A172 (cell line): ENCODE data around the gene NFU1. TPM values are rescaled to one million over a fixed set of nuclear protein-coding genes. Genes with fewer than 3 reads are reported as not detected.
"Not testable (repeated sequence)": the region's sequence is repeated elsewhere in the genome, so short reads cannot be mapped to it uniquely, and the experiment has no call there.

ENCODE experiments used
- DNase-seq: peaks from one replicate; pipeline ENCODE4 v3.0.0-alpha.2; 2015; ENCODE audit warnings: low spot score
- total RNA-seq: library from RNA; depleted of rRNA; stranded (reverse); fragments of >200 nt; shearing (Covaris generic); gene quantifications from 2 replicates; pipeline ENCODE4 v1.2.3, GENCODE V29; 2014

NFU1 gene
- total RNA-seq, 1 experiment from 2014 or later = 185 TPM

DNA sequence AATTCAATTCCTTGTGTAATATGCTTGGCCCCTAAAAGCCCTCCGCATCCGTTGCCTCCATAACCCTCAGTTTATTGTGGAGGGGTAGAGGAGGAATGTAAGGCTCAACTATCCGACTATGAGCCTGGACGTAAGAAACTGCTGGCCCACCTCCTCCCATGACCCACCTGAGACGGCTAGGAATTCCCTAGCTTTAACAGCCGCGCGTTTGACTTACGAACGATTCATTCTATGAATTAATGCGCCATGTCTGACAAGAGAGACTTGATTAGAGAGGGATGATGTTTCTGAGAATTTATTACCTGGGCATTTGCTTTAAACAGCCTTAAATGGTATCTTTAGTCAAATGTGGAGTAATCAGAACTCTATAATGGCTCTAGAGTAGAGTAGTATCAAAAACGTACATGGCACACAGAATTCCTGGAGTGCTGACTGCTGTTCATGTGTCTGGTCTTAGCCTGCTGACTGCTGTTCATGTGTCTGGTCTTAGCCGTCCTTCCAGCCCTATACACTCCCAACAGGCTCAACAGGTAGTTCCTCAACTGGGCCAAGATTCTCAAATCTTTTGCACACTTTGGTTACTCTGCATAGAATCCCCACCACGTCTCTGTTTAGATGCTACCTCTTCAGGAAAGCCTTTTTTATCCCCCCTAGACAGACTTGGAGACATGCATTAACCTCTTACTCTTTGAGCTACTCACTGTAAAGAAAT, 49.3 kb downstream of the NFU1 start:
- DNase-seq = no peak

DNA sequence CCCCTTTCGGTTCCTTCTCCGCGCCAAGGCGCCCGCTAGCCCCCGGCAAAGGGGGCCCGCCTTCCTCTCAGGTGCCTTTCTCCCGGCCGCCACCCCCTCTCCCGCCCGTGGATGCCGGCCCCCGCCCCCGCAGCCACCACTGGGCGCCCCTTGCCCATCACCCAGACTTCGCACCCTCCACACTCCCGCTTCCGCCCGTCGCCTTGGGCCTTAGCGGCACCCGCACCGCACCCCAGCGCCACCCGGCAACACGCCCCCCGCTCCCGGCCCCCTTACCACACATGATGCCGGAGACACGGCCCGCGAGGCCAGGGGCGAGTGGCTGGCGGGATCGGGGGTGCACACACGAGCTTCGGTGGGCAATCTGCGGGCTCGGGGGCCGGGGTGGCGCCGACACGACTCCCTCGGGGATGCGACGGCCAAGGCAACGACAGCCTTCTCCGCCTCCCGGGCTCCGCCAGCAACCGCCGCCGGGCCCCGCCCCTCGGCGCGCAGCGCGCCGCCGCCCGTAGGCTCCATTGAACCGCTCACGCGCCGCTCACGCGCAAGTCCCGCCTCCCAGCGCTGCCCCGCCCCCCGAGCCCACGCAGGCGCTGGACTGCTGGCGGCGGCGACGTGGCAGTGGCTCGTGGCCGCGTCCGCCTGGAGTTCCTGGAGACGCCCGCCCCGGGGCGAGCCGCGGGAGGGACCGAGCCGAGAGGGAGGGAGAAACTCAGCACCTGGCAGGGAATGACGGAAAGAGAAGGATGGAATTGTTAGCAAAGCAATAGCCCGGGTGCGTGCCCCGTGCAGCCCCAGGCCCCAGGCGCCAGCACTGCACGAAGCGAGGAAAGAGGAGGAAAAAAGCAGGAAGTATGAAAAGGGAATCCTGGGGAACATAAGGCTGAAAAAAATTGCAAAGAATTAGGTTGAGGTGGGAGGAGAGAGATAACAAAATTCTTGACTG, 50.2 kb downstream of the NFU1 start, which contains the start of gene GFPT1:
TSS of gene GFPT1 (minus strand) at position 439 of the 946 bp plus-strand sequence. CDS start at position 283, 156 bp downstream.
- DNase-seq = peak; percentile 83

DNA sequence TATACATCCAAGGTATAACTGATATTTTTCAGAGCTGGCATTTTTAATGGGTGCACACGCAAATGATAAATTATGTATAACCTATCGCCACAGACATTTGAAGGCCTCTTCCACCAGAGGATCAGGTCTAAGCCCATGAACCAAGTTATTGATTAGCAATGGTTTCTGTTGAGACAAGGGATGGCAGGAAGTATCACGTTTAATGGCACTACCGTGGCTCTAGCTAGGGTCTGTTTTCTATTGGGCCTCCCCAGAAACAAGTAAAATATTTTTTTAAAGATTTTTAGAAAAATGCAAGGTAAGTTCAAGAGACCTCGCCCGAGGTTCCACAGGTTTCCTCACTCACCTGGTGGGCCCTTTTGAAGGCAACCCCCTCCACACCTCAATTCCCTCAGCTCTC, 50.9 kb downstream of the NFU1 start:
- DNase-seq = no peak

- DNase-seq = no peak
These were observed 51.6 kb downstream of the NFU1 start for GRCh38 chr2:69385443-69386151.

- peak; percentile 15 for DNase-seq
These were observed 52.6 kb downstream of the NFU1 start for GRCh38 chr2:69384618-69385081.

- no peak for DNase-seq
These were observed 53.9 kb downstream of the NFU1 start for GRCh38 chr2:69383176-69383812.

DNA sequence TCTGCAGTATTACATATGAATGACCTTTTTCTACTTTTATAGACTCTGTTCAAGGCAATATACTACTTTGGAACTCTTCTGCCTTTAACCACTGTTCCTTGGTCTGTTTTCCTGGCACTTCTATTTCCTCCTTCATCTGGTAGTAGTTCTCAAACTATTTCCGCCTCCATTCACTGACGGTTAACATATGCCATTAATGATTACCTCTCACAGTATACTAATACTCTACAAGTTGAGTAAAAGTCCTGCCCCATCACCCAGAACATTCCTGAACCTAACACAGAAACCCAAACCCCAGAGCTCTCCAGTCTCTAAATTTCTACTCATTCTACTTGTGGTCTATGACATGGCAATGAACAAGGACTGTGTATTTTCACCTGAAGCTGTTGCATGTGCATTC, 54.7 kb downstream of the NFU1 start:
- DNase-seq = no peak

GRCh38 chr2:69381337-69381737, 55.9 kb downstream of the NFU1 start:
- peak; percentile 53 for DNase-seq

- DNase-seq = no peak
These were observed 56.9 kb downstream of the NFU1 start for GRCh38 chr2:69380072-69380917.

DNA sequence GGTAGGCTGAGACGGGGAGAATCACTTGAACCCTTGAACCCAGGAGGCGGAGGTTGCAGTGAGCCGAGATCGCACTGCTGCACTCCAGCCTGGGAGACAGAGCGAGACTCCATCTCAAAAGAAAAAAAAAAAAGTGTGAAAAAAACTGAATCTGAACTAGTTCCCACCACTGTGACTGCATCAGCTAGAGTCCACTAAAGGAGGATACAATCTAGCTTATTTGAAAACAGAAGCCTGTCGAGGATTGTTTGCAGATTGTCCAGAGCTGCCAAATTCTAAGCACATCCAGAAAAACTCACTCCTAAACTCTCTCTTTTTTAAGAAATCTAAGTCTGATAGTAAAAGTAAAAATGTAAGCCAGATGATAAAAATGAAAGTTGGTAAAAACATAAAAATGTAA, 60.8 kb downstream of the NFU1 start:
- DNase-seq = no peak

DNA sequence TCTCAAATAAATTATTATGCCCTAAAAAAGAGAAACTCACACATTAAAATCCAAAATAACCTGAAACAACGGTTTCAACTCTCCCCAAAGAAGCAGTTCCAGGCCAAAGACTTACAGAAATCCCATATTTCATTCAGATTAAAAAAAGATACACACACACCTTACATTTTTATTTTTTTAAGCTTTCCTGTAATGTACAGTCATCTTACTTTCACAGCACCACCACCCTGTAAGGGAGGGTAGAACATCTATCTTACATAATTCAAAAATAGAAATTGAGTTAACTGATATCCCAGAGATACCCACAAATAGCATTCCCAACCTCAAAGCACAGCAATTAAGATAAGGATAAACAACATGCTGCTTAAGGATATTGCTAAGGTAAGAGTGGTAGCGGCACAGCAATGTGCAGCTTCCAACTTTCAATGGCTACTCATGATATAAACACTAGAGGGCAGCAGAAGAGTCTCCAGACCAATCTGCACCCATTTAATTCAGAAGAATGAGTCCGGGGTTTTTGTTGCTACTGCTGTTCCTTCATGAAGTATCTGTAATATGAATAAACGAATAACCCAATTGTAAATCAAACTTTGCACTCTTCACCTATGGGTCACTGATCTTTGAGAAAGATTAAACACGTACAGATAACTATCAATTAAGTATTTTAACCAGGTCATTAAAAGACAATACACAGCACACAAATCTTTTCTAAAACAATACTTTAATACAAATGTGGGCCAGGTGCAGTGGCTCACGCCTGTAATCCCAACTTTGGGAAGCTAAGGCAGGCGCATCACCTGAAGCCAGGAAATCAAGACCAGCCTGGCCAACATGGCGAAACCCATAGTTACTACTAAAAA, 61.5 kb downstream of the NFU1 start:
- DNase-seq = peak; percentile 38

GRCh38 chr2:69372767-69373166, 64.5 kb downstream of the NFU1 start:
- DNase-seq = no peak

GRCh38 chr2:69369802-69370201, 67.4 kb downstream of the NFU1 start:
- no peak for DNase-seq

DNA sequence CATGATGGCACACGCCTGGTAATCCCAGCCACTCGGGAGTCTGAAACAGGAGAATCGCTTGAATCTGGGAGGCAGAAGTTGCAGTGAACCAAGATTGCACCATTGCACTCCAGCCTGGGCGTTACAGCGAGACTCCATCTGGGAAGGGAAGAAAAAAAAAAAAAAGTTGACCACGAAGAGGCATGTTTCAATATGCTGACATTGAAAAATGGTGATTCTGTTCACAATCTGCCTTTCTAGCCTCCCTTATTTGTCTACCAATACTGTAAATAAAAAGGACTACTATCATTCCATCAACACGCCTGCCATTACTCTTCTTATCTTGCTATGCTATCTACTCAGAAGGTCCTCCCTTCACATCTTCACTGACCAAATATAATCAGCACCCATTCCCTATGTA, 68.6 kb downstream of the NFU1 start:
- no peak for DNase-seq

- no peak for DNase-seq
These were observed 77.9 kb downstream of the NFU1 start for GRCh38 chr2:69359371-69359770.

- DNase-seq = no peak
These were observed 78.3 kb downstream of the NFU1 start for GRCh38 chr2:69358914-69359313.

DNA sequence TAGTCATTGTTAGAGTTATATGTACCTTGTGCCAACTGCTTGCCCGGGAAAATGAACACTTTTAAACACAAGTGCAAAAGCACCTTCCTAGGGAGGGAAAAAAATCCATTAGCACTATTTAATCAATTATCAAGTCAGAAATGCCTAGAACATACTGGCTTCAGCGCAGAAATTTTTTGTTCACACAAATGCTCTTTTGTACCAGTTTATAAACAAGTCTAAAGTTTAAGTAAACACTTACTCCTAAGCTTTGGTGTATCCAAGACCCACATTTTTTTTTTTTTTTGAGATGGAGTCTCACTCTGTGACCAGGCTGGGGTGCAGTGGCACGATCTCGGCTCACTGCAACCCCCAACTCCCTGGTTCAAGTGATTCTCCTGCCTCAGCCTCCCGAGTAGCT, 80.8 kb downstream of the NFU1 start:
- no peak for DNase-seq

GRCh38 chr2:69354976-69355375, 82.3 kb downstream of the NFU1 start:
- DNase-seq = not testable (repeated sequence)

- no peak for DNase-seq
These were observed 83.9 kb downstream of the NFU1 start for GRCh38 chr2:69353360-69353759.

DNA sequence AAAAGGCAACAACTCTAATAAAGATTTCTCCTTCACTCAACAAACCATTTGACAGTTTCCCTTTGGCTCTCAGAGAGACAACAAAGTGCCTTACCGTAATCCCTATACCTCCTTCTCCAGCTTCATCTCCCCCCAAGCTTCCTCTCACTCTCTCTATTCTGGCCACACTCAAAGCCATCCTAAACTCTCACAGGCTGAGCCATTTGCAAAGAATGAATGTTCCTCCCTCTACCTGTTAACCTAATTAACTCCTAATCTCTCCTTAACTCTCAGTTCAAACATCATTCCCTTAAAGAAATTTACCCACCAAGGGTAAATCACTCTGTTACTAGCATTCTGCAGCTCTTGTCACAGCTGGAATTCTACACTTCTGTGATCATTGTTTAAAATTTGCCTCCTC, 88.5 kb downstream of the NFU1 start:
- no peak for DNase-seq
